ENCODE results near the gene STEEP1.

The STEEP1 gene
- total RNA-seq, result 17.1 to 23.5 (median 21.1) reads per million in 4 donors

GRCh38 chrX:119565107-119565663 is at the start of gene STEEP1:
STEEP1 (minus strand) TSS chrX:119565409; CDS start chrX:119565355, 54 bp downstream.
- DNase-seq, result peak; percentile 64 to 92 (median 75)

DNA sequence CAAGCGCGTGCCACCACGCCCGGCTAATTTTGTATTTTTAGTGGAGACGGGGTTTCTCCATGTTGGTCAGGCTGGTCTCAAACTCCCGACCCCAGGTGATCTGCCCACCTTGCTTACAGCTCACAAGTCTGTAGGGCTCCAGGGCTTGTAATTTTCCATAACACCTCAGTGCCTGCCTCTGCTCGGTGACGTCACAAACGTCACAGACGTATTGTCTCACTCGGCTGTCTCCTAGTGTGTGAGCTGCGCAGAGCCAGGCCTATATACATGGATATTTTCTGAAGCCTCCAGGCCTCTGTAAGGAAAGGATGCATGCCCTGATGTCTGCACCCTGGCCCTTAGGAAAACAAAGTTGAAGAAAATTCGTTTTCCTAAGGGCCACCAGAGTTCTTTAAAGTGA is 49.6 kb upstream of the STEEP1 start:
- no peak for DNase-seq

GRCh38 chrX:119607018-119607389 is 41.8 kb upstream of the STEEP1 start:
- DNase-seq, result no peak

DNA sequence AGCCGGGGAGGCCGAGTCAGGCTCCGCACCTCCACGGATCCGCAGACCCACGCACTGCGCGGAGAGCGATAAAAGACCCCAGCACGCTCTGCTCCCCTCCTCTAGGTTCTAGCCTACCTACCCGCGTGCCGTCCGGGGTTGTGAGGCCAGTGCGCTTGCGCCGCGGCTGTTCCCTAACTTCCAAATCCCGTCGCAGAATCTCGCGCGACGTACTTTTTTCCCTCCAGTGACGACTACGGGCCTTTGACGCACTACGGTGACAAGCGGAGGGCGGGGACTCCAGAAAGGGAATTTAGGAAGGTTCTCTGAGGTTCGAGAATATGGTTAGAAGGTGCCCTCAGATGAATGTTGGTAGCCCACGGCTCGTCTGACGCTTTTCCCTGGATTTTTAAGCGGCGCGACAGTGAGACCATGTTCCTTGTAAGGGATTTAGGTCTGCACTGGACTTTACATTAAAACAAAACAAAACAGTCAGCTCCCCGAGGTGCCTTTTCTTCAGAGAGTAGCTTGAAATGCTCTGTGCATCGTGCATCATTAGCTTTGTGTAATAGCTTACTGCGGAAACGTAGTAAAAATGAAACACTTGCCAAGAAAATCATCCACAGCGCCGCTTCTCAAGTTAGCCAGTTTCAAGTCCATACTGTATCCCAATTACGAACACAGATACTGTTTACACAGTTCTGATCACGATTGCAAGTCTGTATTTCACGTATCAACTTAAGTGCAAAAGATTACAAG is 41.2 kb upstream of the STEEP1 start, which contains the start of gene NKRF:
Gene NKRF, minus strand, starts transcription at position 145 of the 738 bp plus-strand sequence.
- DNase-seq, result peak; percentile 79 to 90 (median 85)

- DNase-seq, result peak; percentile 19 to 47 (median 32)
Measured at GRCh38 chrX:119605464-119606279, 40.5 kb upstream of the STEEP1 start.

GRCh38 chrX:119604766-119605463 is 39.7 kb upstream of the STEEP1 start:
- no peak for DNase-seq

GRCh38 chrX:119602701-119603255 is 37.6 kb upstream of the STEEP1 start:
- DNase-seq, result no peak

DNA sequence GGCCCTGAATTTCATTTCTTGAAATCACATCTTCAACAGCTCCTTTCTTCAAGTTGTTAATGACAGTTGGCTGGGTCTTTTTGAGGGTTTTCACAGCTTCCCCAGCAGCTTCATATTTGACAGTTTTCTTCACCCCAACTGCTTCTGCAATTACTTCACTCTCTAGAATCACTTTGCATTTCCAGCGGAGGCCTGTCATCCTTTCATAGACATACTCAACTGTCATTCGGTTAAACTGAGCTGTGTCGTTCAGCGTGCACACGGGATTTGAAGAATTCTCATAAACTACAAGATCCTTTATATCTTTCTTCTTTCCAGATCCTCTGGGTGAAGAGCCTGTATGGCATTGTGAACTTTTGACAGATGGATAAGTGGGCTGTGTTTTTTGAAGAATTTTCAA is 24.6 kb upstream of the STEEP1 start:
- DNase-seq, result no peak

DNA sequence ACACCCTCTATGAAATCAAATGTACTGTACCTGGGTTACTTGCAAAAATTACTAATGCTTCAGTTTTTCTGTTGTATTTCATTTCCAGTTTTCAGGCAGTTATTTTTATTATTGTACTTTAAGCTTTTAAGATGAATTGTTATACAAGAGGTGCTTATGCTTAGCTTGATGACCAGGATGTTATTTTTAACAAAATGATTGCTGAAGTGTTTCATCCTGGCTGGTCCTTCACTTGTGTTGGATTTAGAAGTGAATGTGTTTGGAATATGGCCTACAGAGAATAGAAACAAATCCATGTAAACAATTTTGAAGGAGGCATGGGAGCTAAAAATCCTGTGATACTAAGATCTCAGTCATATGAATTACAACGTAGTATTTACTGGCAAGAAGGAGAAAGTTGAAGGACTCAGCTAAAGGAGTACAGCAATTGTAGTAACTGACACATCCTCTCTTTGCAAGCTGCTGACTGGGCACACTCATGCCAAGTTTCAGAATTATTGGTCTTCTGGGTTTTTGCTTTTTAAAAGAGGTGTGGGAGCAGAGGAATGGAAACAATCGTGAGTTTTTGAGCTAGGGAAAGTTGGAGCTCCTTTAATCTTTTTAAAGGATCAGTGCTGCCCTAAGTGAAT is 18.3 kb upstream of the STEEP1 start:
- peak in 1 of 5 donors; percentile 17 for DNase-seq

GRCh38 chrX:119579414-119579813 is 14.2 kb upstream of the STEEP1 start:
- DNase-seq, result no peak

- DNase-seq, result peak; percentile 76 to 91 (median 82)
Measured at GRCh38 chrX:119574394-119575266, 9.4 kb upstream of the STEEP1 start, which contains the start of gene UBE2A. UBE2A (plus strand) TSS chrX:119574563; CDS start chrX:119574712, 149 bp downstream.

GRCh38 chrX:119573840-119574393 is 8.7 kb upstream of the STEEP1 start:
- peak in 1 of 5 donors; percentile 1 for DNase-seq

DNA sequence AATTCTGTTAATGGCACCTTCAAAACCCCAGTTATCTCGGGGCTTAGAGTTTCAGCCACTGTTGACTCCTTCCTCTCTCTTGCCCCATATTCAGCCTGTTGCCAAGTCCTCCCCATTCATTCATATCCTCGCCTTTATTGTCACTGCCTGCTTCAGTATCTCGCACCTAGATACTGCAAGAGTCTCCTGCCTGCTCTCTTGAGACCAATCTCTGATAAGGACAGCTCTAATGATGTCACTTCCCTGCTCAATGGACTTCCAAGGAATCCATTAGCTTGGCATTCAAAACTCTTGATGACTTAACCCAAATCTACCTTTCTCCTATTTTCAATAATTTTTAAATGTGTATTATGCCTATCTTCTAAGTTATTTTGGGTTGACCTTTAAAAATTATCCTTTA is 8.0 kb upstream of the STEEP1 start:
- DNase-seq, result no peak

GRCh38 chrX:119570351-119570835 is 5.2 kb upstream of the STEEP1 start:
- no peak for DNase-seq

DNA sequence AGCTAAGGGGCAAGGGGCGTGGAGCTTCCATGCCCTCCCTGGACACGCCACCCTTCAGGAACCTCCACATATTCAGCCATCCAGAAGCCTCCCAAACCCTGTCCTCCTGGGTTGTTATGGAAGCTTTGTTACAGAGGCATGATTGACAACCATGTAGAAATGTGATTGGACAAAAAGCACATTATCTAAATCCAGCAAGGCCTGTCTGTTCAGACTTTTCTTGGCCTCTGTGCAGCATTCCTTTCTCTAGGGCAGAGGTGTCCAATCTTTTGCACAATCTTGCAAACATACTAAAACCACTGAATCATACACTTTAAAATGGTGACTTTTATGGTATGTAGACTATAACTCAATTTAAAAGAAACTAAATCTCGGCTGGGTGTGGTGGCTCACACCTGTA is 12.7 kb downstream of the STEEP1 start:
- DNase-seq, result no peak

GRCh38 chrX:119549327-119550016 is 15.7 kb downstream of the STEEP1 start:
- DNase-seq, result no peak

GRCh38 chrX:119541188-119541587 is 24.0 kb downstream of the STEEP1 start:
- DNase-seq, result no peak

DNA sequence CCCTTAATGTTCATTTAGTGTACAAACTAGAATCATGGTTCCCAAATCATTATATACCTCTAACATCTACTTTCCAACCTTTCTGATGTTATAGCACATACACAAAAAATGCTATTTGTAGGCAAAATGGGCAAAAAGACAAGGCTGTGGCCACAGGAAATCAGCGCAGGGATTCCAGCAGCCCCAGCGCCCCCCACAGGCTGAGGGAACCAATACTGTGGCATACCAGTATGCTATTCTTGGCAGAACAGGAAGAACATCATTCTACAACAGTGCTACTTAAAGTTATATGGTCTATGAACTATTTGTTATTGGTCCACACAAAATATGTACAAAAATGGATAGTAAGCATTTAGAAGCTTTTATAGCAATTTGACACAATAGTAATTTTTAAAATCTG is 25.3 kb downstream of the STEEP1 start:
- DNase-seq, result no peak

- DNase-seq, result no peak
Measured at GRCh38 chrX:119537487-119537886, 27.7 kb downstream of the STEEP1 start.

All from T-helper 1 cell (primary cell).